ENCODE data around the gene FBXO34. TPM values are rescaled to one million over a fixed set of nuclear protein-coding genes. Genes with fewer than 3 reads are reported as not detected.
A peak's percentile ranks its signal among the peaks of the same experiment; 100 is the strongest.

Gene FBXO34
- total RNA-seq, 2 experiments from 2014 or later, result 18.6 to 22.1 TPM

GRCh38 chr14:55347748-55348147 is 76.5 kb downstream of the FBXO34 start:
- no peak overlapping the region for H3K4me3 Mint-ChIP-seq
- peaks cover 13% of the 10 kb centered on the region for H3K36me3 Mint-ChIP-seq
- CTCF ChIA-PET, result interaction anchor here (1.0 to 11.7 kb wide), 3 partner anchors 10 to 77 kb away, joined by 4 to 69 read pairs (median 5); no protein-coding TSS in a partner anchor
- ATAC-seq (no peak), DNase-seq (no peak)
- no peaks in the 10 kb centered on the region for H3K9me3 Mint-ChIP-seq (ENCODE audit: low read depth)
- H3K27ac Mint-ChIP-seq, result no peak overlapping the region
- peaks cover 14% of the 10 kb centered on the region for H3K4me1 Mint-ChIP-seq
- no peaks in the 10 kb centered on the region for H3K27me3 Mint-ChIP-seq

GRCh38 chr14:55348766-55349453 is 77.7 kb downstream of the FBXO34 start:
- Mint-ChIP-seq H3K27me3 (no peaks in the 10 kb centered on the region), H3K4me1 (peaks cover 20% of the 10 kb centered on the region), H3K4me3 (no peak overlapping the region), H3K9me3 (ENCODE audit: low read depth) (no peaks in the 10 kb centered on the region), H3K36me3 (peaks cover 13% of the 10 kb centered on the region), H3K27ac (no peak overlapping the region)
- ATAC-seq, result no peak
- CTCF ChIA-PET, result interaction anchor here (1.4 to 11.7 kb wide), 3 partner anchors 11 to 78 kb away, joined by 4 to 69 read pairs (median 4); no protein-coding TSS in a partner anchor
- no peak for DNase-seq

GRCh38 chr14:55349565-55349964 is 78.3 kb downstream of the FBXO34 start:
- Mint-ChIP-seq H3K4me3 (no peak overlapping the region), H3K4me1 (peaks cover 27% of the 10 kb centered on the region), H3K36me3 (peaks cover 13% of the 10 kb centered on the region), H3K27ac (no peak overlapping the region), H3K9me3 (ENCODE audit: low read depth) (no peaks in the 10 kb centered on the region), H3K27me3 (no peaks in the 10 kb centered on the region)
- ATAC-seq (no peak), DNase-seq (no peak)
- CTCF ChIA-PET, result interaction anchor here (1.4 to 11.7 kb wide), 2 partner anchors 19 to 79 kb away, joined by 4 to 69 read pairs; no protein-coding TSS in a partner anchor

- no peak for ATAC-seq
- DNase-seq, result no peak
- Mint-ChIP-seq H3K4me1 (peaks cover 27% of the 10 kb centered on the region), H3K36me3 (peaks cover 12% of the 10 kb centered on the region), H3K9me3 (ENCODE audit: low read depth) (no peaks in the 10 kb centered on the region), H3K27ac (no peak overlapping the region), H3K27me3 (no peaks in the 10 kb centered on the region), H3K4me3 (no peak overlapping the region)
- CTCF ChIA-PET, result interaction anchor here (11.7 kb wide), 1 partner anchor 20 kb away, joined by 69 read pairs; no protein-coding TSS in a partner anchor
Measured at GRCh38 chr14:55350461-55350860, 79.2 kb downstream of the FBXO34 start.

GRCh38 chr14:55351111-55351510 is 79.9 kb downstream of the FBXO34 start:
- CTCF ChIA-PET, result interaction anchor here (6.9 to 11.7 kb wide), 2 partner anchors 20 to 81 kb away, joined by 69 to 100 read pairs; partner anchors contain the start of gene FBXO34

GRCh38 chr14:55352201-55352600 is 81.0 kb downstream of the FBXO34 start:
- no peak overlapping the region for H3K27ac Mint-ChIP-seq
- no peak overlapping the region for H3K4me3 Mint-ChIP-seq
- H3K9me3 Mint-ChIP-seq (ENCODE audit: low read depth), result no peaks in the 10 kb centered on the region
- H3K27me3 Mint-ChIP-seq, result no peaks in the 10 kb centered on the region
- CTCF ChIA-PET, result interaction anchor here (6.9 to 11.7 kb wide), 2 partner anchors 21 to 82 kb away, joined by 69 to 100 read pairs; partner anchors contain the start of gene FBXO34
- no peak for DNase-seq
- peaks cover 32% of the 10 kb centered on the region for H3K4me1 Mint-ChIP-seq
- peaks cover 12% of the 10 kb centered on the region for H3K36me3 Mint-ChIP-seq
- no peak for ATAC-seq

More at GRCh38 chr14:55351111-55351510, 79.9 kb downstream of the FBXO34 start:
- Mint-ChIP-seq H3K27me3 (no peaks in the 10 kb centered on the region), H3K9me3 (ENCODE audit: low read depth) (no peaks in the 10 kb centered on the region), H3K36me3 (peaks cover 12% of the 10 kb centered on the region), H3K4me1 (peaks cover 27% of the 10 kb centered on the region), H3K4me3 (no peak overlapping the region), H3K27ac (no peak overlapping the region)
- DNase-seq (no peak), ATAC-seq (no peak)

GRCh38 chr14:55353686-55354467 is 82.7 kb downstream of the FBXO34 start:
- ATAC-seq, result peak; percentile 20
- peaks cover 24% of the 10 kb centered on the region for H3K4me1 Mint-ChIP-seq
- CTCF ChIA-PET, result interaction anchor here (0.7 to 11.7 kb wide), 29 partner anchors 8 to 303 kb away, joined by 3 to 100 read pairs (median 7); partner anchors contain the start of genes FBXO34 and MAPK1IP1L
- no peaks in the 10 kb centered on the region for H3K27me3 Mint-ChIP-seq
- no peaks in the 10 kb centered on the region for H3K9me3 Mint-ChIP-seq (ENCODE audit: low read depth)
- DNase-seq, result no peak
- peak overlapping the region; percentile 63 for H3K27ac Mint-ChIP-seq
- peaks cover 12% of the 10 kb centered on the region for H3K36me3 Mint-ChIP-seq
- no peak overlapping the region for H3K4me3 Mint-ChIP-seq

GRCh38 chr14:55354500-55354899 is 83.3 kb downstream of the FBXO34 start:
- ATAC-seq (peak; percentile 92), DNase-seq (peak; percentile 72)
- H3K9me3 Mint-ChIP-seq (ENCODE audit: low read depth), result no peaks in the 10 kb centered on the region
- peaks cover 10% of the 10 kb centered on the region for H3K36me3 Mint-ChIP-seq
- peaks cover 19% of the 10 kb centered on the region for H3K4me1 Mint-ChIP-seq
- H3K4me3 Mint-ChIP-seq, result no peak overlapping the region
- no peaks in the 10 kb centered on the region for H3K27me3 Mint-ChIP-seq
- CTCF ChIA-PET, result interaction anchor here (0.7 to 11.7 kb wide), 29 partner anchors 9 to 303 kb away, joined by 3 to 100 read pairs (median 7); partner anchors contain the start of genes FBXO34 and MAPK1IP1L
- H3K27ac Mint-ChIP-seq, result peak overlapping the region; percentile 49

GRCh38 chr14:55355922-55356321 is 84.7 kb downstream of the FBXO34 start:
- DNase-seq, result no peak
- Mint-ChIP-seq H3K4me1 (peaks cover 19% of the 10 kb centered on the region), H3K27ac (no peak overlapping the region), H3K4me3 (no peak overlapping the region), H3K9me3 (ENCODE audit: low read depth) (no peaks in the 10 kb centered on the region), H3K27me3 (no peaks in the 10 kb centered on the region), H3K36me3 (peaks cover 7% of the 10 kb centered on the region)
- CTCF ChIA-PET, result interaction anchor here (1.1 to 11.7 kb wide), 8 partner anchors 17 to 144 kb away, joined by 3 to 100 read pairs (median 9); partner anchors contain the start of gene FBXO34
- ATAC-seq, result no peak

GRCh38 chr14:55356913-55357312 is 85.7 kb downstream of the FBXO34 start:
- CTCF ChIA-PET, result interaction anchor here (1.4 to 11.7 kb wide), 5 partner anchors 14 to 145 kb away, joined by 3 to 100 read pairs (median 5); partner anchors contain the start of gene FBXO34
- H3K27ac Mint-ChIP-seq, result peak overlapping the region; percentile 16
- no peak for DNase-seq
- no peaks in the 10 kb centered on the region for H3K27me3 Mint-ChIP-seq
- H3K36me3 Mint-ChIP-seq, result peaks cover 3% of the 10 kb centered on the region
- ATAC-seq, result no peak
- H3K9me3 Mint-ChIP-seq (ENCODE audit: low read depth), result no peaks in the 10 kb centered on the region
- no peak overlapping the region for H3K4me3 Mint-ChIP-seq
- peaks cover 19% of the 10 kb centered on the region for H3K4me1 Mint-ChIP-seq

- H3K36me3 Mint-ChIP-seq, result peaks cover 8% of the 10 kb centered on the region
- CTCF ChIA-PET, result interaction anchor here (0.6 to 1.8 kb wide), 4 partner anchors 9 to 89 kb away, joined by 3 to 6 read pairs (median 4); no protein-coding TSS in a partner anchor
- peaks cover 9% of the 10 kb centered on the region for H3K4me1 Mint-ChIP-seq
- no peak overlapping the region for H3K4me3 Mint-ChIP-seq
- no peak for ATAC-seq
- no peaks in the 10 kb centered on the region for H3K9me3 Mint-ChIP-seq (ENCODE audit: low read depth)
- no peak overlapping the region for H3K27ac Mint-ChIP-seq
- H3K27me3 Mint-ChIP-seq, result no peaks in the 10 kb centered on the region
- no peak for DNase-seq
Measured at GRCh38 chr14:55359307-55359706, 88.1 kb downstream of the FBXO34 start.

GRCh38 chr14:55361190-55361589 is 90.0 kb downstream of the FBXO34 start:
- peaks cover 12% of the 10 kb centered on the region for H3K36me3 Mint-ChIP-seq
- no peak overlapping the region for H3K27ac Mint-ChIP-seq
- ATAC-seq (no peak), DNase-seq (no peak)
- no peaks in the 10 kb centered on the region for H3K9me3 Mint-ChIP-seq (ENCODE audit: low read depth)
- CTCF ChIA-PET, result interaction anchor here (1.1 to 1.3 kb wide), 3 partner anchors 11 to 91 kb away, joined by 3 to 4 read pairs (median 3); no protein-coding TSS in a partner anchor
- H3K27me3 Mint-ChIP-seq, result no peaks in the 10 kb centered on the region
- no peak overlapping the region for H3K4me3 Mint-ChIP-seq
- peaks cover 5% of the 10 kb centered on the region for H3K4me1 Mint-ChIP-seq

- H3K36me3 Mint-ChIP-seq, result peaks cover 11% of the 10 kb centered on the region
- CTCF ChIA-PET, result no interaction called here
- H3K4me1 Mint-ChIP-seq, result no peaks in the 10 kb centered on the region
- H3K9me3 Mint-ChIP-seq (ENCODE audit: low read depth), result no peaks in the 10 kb centered on the region
- no peak overlapping the region for H3K4me3 Mint-ChIP-seq
- DNase-seq (no peak), ATAC-seq (no peak)
- no peaks in the 10 kb centered on the region for H3K27me3 Mint-ChIP-seq
- no peak overlapping the region for H3K27ac Mint-ChIP-seq
Measured at GRCh38 chr14:55366271-55366670, 95.0 kb downstream of the FBXO34 start.
